GM18502 (cell line): ENCODE results near the gene ZDHHC8.

Experiments
- ATAC-seq: cut with Tn5 transposase; IDR thresholded peaks from one replicate; pipeline ENCODE4 v1.9.1; 2021; ENCODE audit warnings: mild to moderate bottlenecking; ENCODE audit not compliant: unreplicated experiment, poor library complexity

ZDHHC8 gene

GRCh38 chr22:20188567-20188877, 56.9 kb downstream of the ZDHHC8 start:
- ATAC-seq = no peak

- ATAC-seq = no peak
Observed at GRCh38 chr22:20191000-20191515, 59.5 kb downstream of the ZDHHC8 start.

DNA sequence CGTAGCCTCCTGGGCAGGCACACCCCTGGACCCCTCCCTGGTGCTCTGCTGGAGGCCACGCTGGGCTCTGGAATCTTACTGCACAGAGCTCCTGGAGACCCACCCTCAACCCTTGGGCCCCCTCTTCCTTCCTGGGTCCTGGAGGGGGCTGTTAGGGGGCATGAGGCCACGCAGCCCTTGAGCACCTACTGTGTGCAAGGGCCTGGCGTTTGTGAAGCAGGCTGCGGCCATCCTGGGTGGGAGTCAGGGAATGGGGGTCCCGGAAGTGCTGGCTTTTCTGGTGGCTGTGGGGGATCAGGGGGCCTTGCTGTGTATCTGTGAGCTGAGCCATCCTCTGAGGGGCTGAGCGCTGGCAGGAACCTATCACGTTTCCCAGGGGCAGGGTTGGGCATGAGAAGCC, 60.2 kb downstream of the ZDHHC8 start:
- no peak for ATAC-seq

DNA sequence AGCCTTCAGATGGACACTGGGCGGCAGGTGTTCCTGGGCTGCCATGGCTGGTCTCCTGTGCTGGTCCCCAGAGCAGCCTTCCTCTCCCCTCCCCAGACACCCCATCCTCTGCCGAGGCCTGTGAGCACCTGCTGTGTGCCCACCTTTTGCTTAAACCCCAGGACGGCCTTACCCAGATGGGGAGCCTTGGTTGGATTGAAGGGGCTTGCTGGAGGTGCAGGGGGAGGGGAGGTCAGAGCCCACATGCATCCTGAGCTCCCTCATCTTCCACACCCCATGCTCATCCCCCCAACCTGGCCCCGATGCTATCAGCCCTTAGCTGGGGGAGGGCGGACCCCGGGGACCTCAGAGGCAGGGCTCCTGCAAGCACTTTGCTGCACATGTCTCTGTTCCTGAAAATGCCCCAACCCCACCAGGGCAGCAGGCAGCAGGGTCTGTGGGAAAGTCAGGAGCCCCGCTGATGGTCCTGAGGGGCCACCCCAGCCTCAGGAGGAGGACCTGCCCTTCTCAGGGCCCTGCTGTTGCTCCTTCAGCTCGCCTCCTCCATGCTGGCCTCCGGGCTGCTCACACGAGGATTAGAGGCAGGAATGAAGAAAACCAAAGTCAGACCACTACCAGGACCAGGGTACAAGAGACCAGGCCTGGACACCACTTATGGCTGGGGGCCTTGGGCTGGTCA, 60.8 kb downstream of the ZDHHC8 start:
- no peak for ATAC-seq

- no peak for ATAC-seq
Observed at GRCh38 chr22:20192972-20193760, 61.6 kb downstream of the ZDHHC8 start.

- ATAC-seq = no peak
Observed at GRCh38 chr22:20193761-20194494, 62.3 kb downstream of the ZDHHC8 start.

GRCh38 chr22:20194681-20195593, 63.3 kb downstream of the ZDHHC8 start:
- ATAC-seq = no peak

DNA sequence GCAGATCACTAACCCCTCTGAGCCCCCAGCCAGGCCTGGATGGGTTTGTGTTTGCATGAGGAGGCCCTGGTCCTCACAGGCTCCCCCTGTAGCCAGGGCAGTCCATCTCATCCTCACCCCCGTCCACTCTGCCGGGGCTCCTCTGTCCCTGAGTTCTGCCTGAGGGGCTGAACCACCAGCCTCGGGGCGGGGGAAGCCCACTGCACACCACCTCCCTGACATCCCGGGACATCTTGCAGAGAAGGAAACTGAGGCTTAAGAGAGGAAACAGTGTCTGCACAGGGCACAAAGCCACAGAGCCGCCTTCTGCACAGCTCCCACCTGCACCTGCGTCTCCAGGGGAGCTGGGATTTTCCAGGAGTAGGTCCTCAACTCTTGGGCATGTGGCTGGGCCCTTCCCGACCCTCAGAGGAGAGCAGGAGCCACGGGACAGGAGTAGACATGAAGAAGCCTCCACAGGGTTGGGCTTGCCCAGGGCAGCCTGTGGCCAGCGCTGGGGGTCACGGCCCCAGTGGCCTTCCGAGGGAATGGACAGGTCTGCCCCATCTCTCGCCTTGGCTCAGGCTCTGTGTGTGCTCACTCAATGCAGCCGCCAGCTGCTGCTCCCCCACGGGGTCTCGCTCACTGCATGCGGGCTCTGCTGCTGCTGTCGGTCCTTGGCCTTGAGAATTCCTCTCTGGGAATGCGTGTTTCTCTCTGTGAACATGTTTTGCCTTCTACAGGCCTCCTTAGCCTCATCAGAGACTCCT, 64.7 kb downstream of the ZDHHC8 start:
- ATAC-seq = no peak
